HG02884 (cell line): ENCODE measurements around the gene ARL3.
"Not testable (repeated sequence)": the region's sequence is repeated elsewhere in the genome, so short reads cannot be mapped to it uniquely, and the experiment has no call there.

Experiments
- ATAC-seq: cut with Tn5 transposase; IDR thresholded peaks from one replicate; pipeline ENCODE4 v1.9.1; 2021; ENCODE audit warnings: mild to moderate bottlenecking, moderate library complexity; ENCODE audit not compliant: unreplicated experiment

ARL3 gene

GRCh38 chr10:102740229-102740628, 26.0 kb upstream of the ARL3 start:
- ATAC-seq: no peak

GRCh38 chr10:102738692-102739121, 24.5 kb upstream of the ARL3 start:
- no peak for ATAC-seq

GRCh38 chr10:102735065-102735562, 20.9 kb upstream of the ARL3 start:
- no peak for ATAC-seq

- ATAC-seq: no peak
Measured at GRCh38 chr10:102732661-102733060, 18.5 kb upstream of the ARL3 start.

- no peak for ATAC-seq
Measured at GRCh38 chr10:102731222-102731800, 17.1 kb upstream of the ARL3 start.

GRCh38 chr10:102729029-102730026, 15.1 kb upstream of the ARL3 start:
- no peak for ATAC-seq

- ATAC-seq: no peak
Measured at GRCh38 chr10:102727037-102727818, 13.0 kb upstream of the ARL3 start.

- no peak for ATAC-seq
Measured at GRCh38 chr10:102726274-102726673, 12.1 kb upstream of the ARL3 start.

- no peak for ATAC-seq
Measured at GRCh38 chr10:102723989-102724388, 9.8 kb upstream of the ARL3 start.

- ATAC-seq: no peak
Measured at GRCh38 chr10:102721954-102722353, 7.8 kb upstream of the ARL3 start.

GRCh38 chr10:102720775-102721301, 6.6 kb upstream of the ARL3 start:
- ATAC-seq: no peak

- no peak for ATAC-seq
Measured at GRCh38 chr10:102720337-102720736, 6.1 kb upstream of the ARL3 start.

- no peak for ATAC-seq
Measured at GRCh38 chr10:102718220-102718619, 4.0 kb upstream of the ARL3 start.

- not testable (repeated sequence) for ATAC-seq
Measured at GRCh38 chr10:102716900-102717565, 2.8 kb upstream of the ARL3 start.

- ATAC-seq: no peak
Measured at GRCh38 chr10:102715880-102716279, 1.7 kb upstream of the ARL3 start.

GRCh38 chr10:102714621-102715455, 641 bp upstream of the ARL3 start, which contains the start of gene SFXN2:
TSS of gene SFXN2 (plus strand) at chr10:102714636. CDS start at chr10:102726637, 12,001 bp downstream.
- peak; percentile 18 for ATAC-seq

- no peak for ATAC-seq
Measured at GRCh38 chr10:102713539-102713813, 721 bp downstream of the ARL3 start.

GRCh38 chr10:102712843-102713538, 1.2 kb downstream of the ARL3 start:
- ATAC-seq: no peak

GRCh38 chr10:102712089-102712488, 2.1 kb downstream of the ARL3 start:
- ATAC-seq: no peak
